ENCODE data around the gene PITX3.

PITX3 gene

DNA sequence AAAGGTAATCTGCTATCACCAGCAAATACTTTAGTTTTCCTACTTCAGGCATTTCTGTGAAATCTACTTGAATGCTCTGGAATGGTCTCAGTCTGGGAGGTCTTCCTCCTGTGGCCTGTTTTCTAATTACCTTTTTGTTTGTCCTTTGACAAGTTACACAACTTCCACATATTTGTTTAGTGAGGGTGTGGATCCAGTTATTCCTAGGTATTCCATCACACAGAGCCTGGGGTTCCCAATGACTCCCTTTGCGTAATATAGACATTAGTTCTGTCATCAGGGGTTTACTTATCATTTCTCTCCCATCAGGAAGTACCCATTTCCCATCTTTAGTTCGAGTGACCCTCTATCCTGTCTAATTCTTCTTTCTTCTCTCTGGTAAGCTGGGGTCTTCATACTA is 43.3 kb downstream of the PITX3 start:
- TF ChIP-seq CTCF (IDR thresholded peaks at IDR 0.05), result no peak

GRCh38 chr10:102196893-102197292 is 44.4 kb downstream of the PITX3 start:
- no peak for TF ChIP-seq CTCF (IDR thresholded peaks at IDR 0.05)

DNA sequence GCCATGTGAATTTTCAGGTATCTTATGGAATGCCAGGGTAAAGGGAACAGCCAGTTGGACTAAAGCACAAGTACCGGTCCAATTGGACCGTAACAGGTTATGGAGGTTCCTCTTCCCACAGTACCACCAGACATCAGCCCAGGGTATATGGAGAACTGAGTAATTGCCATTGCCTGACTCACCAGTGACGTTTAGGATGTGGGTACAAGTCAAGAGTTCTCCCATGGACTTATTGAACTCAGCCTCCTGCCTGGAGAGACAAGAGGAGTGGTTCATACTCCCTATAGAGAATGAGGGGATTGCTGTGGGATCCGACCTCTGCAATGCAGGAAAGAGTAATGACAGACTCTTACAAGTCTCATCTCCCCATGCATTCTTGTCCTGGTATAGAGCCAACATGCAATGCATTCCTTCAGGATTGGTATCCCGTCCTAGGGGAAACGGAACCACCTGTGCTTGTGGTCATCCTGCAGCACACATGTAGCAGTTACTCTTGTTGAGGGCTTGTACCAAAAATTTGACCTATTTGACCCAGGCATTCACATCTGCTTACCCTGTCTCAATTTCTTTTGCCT is 45.9 kb downstream of the PITX3 start:
- TF ChIP-seq CTCF (IDR thresholded peaks at IDR 0.05), result no peak

DNA sequence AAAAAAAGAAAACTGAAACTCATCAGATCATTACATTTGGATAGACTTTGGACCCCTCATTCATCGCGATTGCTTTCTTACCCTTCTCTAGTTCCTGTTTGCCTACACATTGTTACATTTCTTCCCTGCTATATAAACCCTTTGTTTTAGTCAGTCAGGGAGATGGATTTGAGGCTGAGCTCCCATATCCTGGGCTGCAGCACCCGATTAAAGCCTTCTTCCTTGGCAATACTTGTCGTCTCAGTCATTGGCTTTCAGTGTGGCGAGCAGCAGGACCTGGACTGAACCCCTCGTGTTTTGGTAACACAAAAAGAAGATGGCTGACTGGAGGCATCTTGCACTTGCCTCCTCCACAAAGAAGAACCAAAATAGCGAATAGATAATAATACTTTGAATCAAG is 49.4 kb downstream of the PITX3 start:
- TF ChIP-seq CTCF (IDR thresholded peaks at IDR 0.05), result no peak

GRCh38 chr10:102188298-102188940 is 52.9 kb downstream of the PITX3 start:
- no peak for TF ChIP-seq CTCF (IDR thresholded peaks at IDR 0.05)

- TF ChIP-seq CTCF (IDR thresholded peaks at IDR 0.05), result no peak
Measured at GRCh38 chr10:102185811-102186527, 55.3 kb downstream of the PITX3 start.

GRCh38 chr10:102185272-102185671 is 56.0 kb downstream of the PITX3 start:
- TF ChIP-seq CTCF (IDR thresholded peaks at IDR 0.05), result no peak
